DOHH2 (cell line): ENCODE measurements around the gene DEAF1.
"Not testable (repeated sequence)": the region's sequence is repeated elsewhere in the genome, so short reads cannot be mapped to it uniquely, and the experiment has no call there.

Source experiments
- H3F3A ChIP-seq: fragments of 200-600 bp; sonication (generic), shearing (Covaris generic); 2 replicates; pipeline ENCODE4 v1.6.0; 2016; ENCODE audit warnings: antibody characterized with exemption, mild to moderate bottlenecking; ENCODE audit not compliant: control insufficient read depth, insufficient read depth
- H3K27ac ChIP-seq: fragments of 200-600 bp; sonication (generic); 2 replicates; pipeline ENCODE4 v1.5.1; 2014; ENCODE audit warnings: low read depth, mild to moderate bottlenecking, low read length, moderate library complexity
- H3K27me3 ChIP-seq: fragments of 200-600 bp; sonication (generic); 2 replicates; pipeline ENCODE4 v1.6.1; 2014; ENCODE audit warnings: mild to moderate bottlenecking, low read length, mixed read lengths; ENCODE audit not compliant: control insufficient read depth
- H3K36me3 ChIP-seq: fragments of 200-600 bp; sonication (generic); 2 replicates; pipeline ENCODE4 v1.6.1; 2014; ENCODE audit warnings: mild to moderate bottlenecking, low read length, moderate library complexity, mixed read lengths; ENCODE audit not compliant: control insufficient read depth
- H3K4me1 ChIP-seq: fragments of 200-600 bp; sonication (generic); 2 replicates; pipeline ENCODE4 v1.6.1; 2014; ENCODE audit warnings: mild to moderate bottlenecking, low read length, mixed read lengths; ENCODE audit not compliant: control insufficient read depth
- H3K4me2 ChIP-seq: fragments of 200-600 bp; sonication (generic); 2 replicates; pipeline ENCODE4 v1.6.0; 2014; ENCODE audit warnings: mild to moderate bottlenecking, low read length, moderate library complexity
- H3K4me3 ChIP-seq: fragments of 200-600 bp; sonication (generic); 2 replicates; pipeline ENCODE4 v1.5.1; 2014; ENCODE audit warnings: mild to moderate bottlenecking, low read length, mixed read lengths
- H3K79me2 ChIP-seq: fragments of 200-600 bp; sonication (generic); 2 replicates; pipeline ENCODE4 v1.6.1; 2014; ENCODE audit warnings: mild to moderate bottlenecking, low read length, mixed read lengths; ENCODE audit not compliant: control insufficient read depth
- H3K9me2 ChIP-seq: fragments of 200-600 bp; sonication (generic); replicated peaks from 2 replicates; pipeline ENCODE4 v1.6.1; 2014; ENCODE audit warnings: mild to moderate bottlenecking, low read length, mixed read lengths; ENCODE audit not compliant: control insufficient read depth
- H3K9me3 ChIP-seq: fragments of 200-600 bp; sonication (generic); 2 replicates; pipeline ENCODE4 v1.6.1; 2014; ENCODE audit warnings: antibody characterized with exemption, low read length, mixed read lengths; ENCODE audit not compliant: control insufficient read depth, insufficient read depth
- H4K20me1 ChIP-seq: fragments of 200-600 bp; sonication (generic); 2 replicates; pipeline ENCODE4 v1.6.0; 2014; ENCODE audit warnings: low read depth, mild to moderate bottlenecking, antibody characterized with exemption, low read length, moderate library complexity; ENCODE audit not compliant: control insufficient read depth, insufficient read depth
- EZH2phosphoT487 ChIP-seq: fragments of 200-600 bp; sonication (generic); IDR thresholded peaks from 2 replicates; pipeline ENCODE4 v1.6.1; 2017; ENCODE audit warnings: borderline replicate concordance, mild to moderate bottlenecking, antibody characterized with exemption, low read length, moderate library complexity, mixed read lengths
- TF ChIP-seq, protein P1 (sequence below): fragments of 200-600 bp; sonication (generic); IDR thresholded peaks from one replicate; pipeline ENCODE4 v1.5.1; 2014; ENCODE audit warnings: antibody characterized with exemption, mild to moderate bottlenecking, low read depth, low read length; ENCODE audit not compliant: poor library complexity, severe bottlenecking

The DEAF1 gene

DNA sequence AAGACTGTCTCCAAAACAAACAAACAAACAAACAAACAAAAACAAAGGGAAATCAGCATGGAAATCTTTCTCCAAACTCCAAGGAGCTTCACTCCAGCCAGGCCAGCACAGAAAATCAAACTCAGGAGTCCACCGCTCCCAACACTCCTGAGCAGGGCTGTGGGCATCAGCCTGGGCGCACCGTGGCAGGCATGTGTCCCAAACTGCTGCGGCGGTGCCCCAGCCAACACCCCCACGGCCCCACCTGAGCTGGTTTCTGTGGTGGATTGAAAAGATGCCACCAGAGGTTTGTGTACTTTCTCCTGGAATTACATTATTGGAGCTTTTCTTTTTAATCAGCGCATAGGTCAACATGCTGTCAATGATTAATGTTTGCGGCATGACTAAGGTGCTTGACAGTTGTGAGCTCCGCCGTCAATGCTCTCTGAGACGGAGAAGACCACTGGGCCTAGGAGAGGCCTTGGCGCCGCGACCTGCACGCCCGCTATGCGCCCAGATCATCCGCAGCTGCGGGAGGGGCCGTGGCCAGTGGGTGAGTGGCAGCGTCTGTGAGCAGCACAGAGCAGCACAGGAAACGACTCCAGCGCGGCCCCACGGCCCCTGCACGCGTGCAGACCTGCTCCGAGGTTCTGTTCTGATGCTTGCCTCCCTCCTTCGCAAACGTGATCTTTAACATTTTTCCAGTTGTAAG lies 39.8 kb downstream of the DEAF1 start:
- Histone ChIP-seq H3F3A (no peaks in the 10 kb centered on the region), H4K20me1 (no peaks in the 10 kb centered on the region), H3K4me2 (no peak overlapping the region), H3K9me3 (no peaks in the 10 kb centered on the region), H3K79me2 (no peaks in the 10 kb centered on the region), H3K9me2 (no peaks in the 10 kb centered on the region), H3K27ac (no peak overlapping the region), H3K4me1 (no peaks in the 10 kb centered on the region), H3K27me3 (no peaks in the 10 kb centered on the region), H3K36me3 (no peaks in the 10 kb centered on the region; the same call in 1 of the 2 replicates), H3K4me3 (no peak overlapping the region)
- TF ChIP-seq, protein P1, sequence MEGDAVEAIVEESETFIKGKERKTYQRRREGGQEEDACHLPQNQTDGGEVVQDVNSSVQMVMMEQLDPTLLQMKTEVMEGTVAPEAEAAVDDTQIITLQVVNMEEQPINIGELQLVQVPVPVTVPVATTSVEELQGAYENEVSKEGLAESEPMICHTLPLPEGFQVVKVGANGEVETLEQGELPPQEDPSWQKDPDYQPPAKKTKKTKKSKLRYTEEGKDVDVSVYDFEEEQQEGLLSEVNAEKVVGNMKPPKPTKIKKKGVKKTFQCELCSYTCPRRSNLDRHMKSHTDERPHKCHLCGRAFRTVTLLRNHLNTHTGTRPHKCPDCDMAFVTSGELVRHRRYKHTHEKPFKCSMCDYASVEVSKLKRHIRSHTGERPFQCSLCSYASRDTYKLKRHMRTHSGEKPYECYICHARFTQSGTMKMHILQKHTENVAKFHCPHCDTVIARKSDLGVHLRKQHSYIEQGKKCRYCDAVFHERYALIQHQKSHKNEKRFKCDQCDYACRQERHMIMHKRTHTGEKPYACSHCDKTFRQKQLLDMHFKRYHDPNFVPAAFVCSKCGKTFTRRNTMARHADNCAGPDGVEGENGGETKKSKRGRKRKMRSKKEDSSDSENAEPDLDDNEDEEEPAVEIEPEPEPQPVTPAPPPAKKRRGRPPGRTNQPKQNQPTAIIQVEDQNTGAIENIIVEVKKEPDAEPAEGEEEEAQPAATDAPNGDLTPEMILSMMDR, result no peak
- TF ChIP-seq EZH2phosphoT487, result no peak

DNA sequence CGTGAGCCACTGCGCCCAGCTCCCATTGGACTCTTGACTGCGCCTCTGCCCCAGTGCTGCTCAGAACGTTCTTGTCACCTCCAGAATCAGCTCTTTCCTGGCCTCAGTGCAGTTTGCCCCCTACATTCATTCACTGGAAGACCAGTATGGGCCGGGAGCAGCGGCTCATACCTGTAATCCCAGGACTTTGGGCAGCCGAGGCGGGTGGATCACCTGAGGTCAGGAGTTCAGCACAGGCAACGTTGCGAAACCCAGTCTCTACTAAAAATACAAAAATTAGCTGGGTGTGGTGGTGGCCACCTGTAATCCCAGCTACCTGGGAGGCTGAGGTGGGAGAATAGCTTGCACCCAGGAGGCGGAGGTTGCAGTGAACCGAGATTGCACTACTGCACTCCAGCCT lies 40.6 kb downstream of the DEAF1 start:
- not testable (repeated sequence) for H3K27me3 ChIP-seq, H3K4me3 ChIP-seq, H3K79me2 ChIP-seq, H3K36me3 ChIP-seq, H3K27ac ChIP-seq, H3K9me3 ChIP-seq, H3F3A ChIP-seq, H3K9me2 ChIP-seq, H3K4me2 ChIP-seq, H4K20me1 ChIP-seq, H3K4me1 ChIP-seq

DNA sequence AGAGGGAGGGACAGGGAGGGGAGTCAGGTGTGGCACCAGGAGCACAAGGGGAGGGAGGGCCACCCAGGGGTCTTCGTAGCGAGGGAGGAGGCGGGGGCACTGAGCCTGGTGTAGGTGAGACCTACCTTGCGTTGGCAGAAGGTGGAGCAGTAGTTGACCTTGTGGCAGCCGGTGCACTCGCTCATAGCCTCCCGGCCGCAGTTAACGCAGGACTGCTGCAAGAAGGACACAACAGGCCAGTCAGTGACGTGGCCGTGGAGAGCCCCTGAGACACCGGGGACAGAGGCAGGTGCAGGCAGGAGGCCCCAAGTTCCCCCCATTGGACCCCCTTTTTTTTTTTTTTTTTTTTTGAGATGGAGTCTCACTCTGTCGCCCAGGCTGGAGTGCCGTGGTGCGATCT lies 41.2 kb downstream of the DEAF1 start:
- H3K9me3 ChIP-seq, result no peaks in the 10 kb centered on the region
- TF ChIP-seq, protein P1, result no peak
- TF ChIP-seq EZH2phosphoT487, result no peak
- no peaks in the 10 kb centered on the region for H3K36me3 ChIP-seq
- H3K4me1 ChIP-seq, result no peaks in the 10 kb centered on the region
- no peaks in the 10 kb centered on the region for H3K79me2 ChIP-seq
- H3K4me2 ChIP-seq, result no peak overlapping the region
- H3K4me3 ChIP-seq, result no peak overlapping the region
- no peak overlapping the region for H3K27ac ChIP-seq
- no peaks in the 10 kb centered on the region for H3K9me2 ChIP-seq
- no peaks in the 10 kb centered on the region for H3K27me3 ChIP-seq
- H4K20me1 ChIP-seq, result no peaks in the 10 kb centered on the region
- no peaks in the 10 kb centered on the region for H3F3A ChIP-seq

DNA sequence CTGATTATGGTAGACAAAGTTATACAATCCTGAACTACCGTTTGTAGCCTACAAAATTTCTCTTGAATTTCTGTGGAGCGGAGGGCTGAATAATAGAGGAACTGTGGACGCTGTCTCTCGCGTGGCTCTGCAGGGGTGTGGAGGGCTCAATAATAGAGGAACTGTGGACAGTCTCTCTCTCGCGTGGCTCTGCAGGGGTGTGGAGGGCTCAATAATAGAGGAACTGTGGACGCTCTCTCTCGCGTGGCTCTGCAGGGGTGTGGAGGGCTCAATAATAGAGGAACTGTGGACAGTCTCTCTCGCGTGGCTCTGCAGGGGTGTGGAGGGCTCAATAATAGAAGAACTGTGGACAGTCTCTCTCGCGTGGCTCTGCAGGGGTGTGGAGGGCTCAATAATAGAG lies 41.9 kb downstream of the DEAF1 start:
- not testable (repeated sequence) for H3K36me3 ChIP-seq, H3K27ac ChIP-seq, H4K20me1 ChIP-seq, H3K4me2 ChIP-seq, H3K4me1 ChIP-seq, H3K9me3 ChIP-seq, H3K79me2 ChIP-seq, H3F3A ChIP-seq, H3K4me3 ChIP-seq, H3K9me2 ChIP-seq, H3K27me3 ChIP-seq
